Fibroblast of the aortic adventitia (primary cell): ENCODE measurements around the gene TMEM25. TPM values are rescaled to one million over a fixed set of nuclear protein-coding genes. Genes with fewer than 3 reads are reported as not detected.

Experiments used
- DNase-seq: peaks from one replicate; pipeline ENCODE4 v3.0.0-alpha.2; 2010; ENCODE audit warnings: low read depth
- H3K4me3 ChIP-seq: 2 replicates; pipeline ENCODE4 v1.5.1; 2011; ENCODE audit warnings: low read depth, mild to moderate bottlenecking, control low read depth, low read length, moderate library complexity
- CTCF ChIP-seq: IDR thresholded peaks from 2 replicates; pipeline ENCODE4 v1.5.1; 2011; ENCODE audit warnings: mild to moderate bottlenecking, low read length, control low read depth, inconsistent platforms; ENCODE audit not compliant: insufficient read depth
- total RNA-seq: library from RNA; depleted of rRNA; stranded (reverse); fragments of >200 nt; gene quantifications from 2 replicates; pipeline ENCODE4 v1.2.3, GENCODE V29; 2012; ENCODE audit warnings: low replicate concordance

TMEM25 gene
- total RNA-seq, 1 donor = 10.3 TPM

GRCh38 chr11:118531597-118532084, 649 bp downstream of the TMEM25 start:
- no peak for DNase-seq
- no peak for TF ChIP-seq CTCF
- peak overlapping the region; percentile 70 for H3K4me3 ChIP-seq

GRCh38 chr11:118532091-118532490, 1.1 kb downstream of the TMEM25 start:
- H3K4me3 ChIP-seq = no peak overlapping the region
- DNase-seq = no peak
- no peak for TF ChIP-seq CTCF

- no peak for TF ChIP-seq CTCF
- no peak for DNase-seq
- no peak overlapping the region for H3K4me3 ChIP-seq
These were observed 2.1 kb downstream of the TMEM25 start for GRCh38 chr11:118532852-118533768.

GRCh38 chr11:118533769-118534729, 3.1 kb downstream of the TMEM25 start:
- TF ChIP-seq CTCF = no peak
- DNase-seq = no peak
- no peak overlapping the region for H3K4me3 ChIP-seq

- TF ChIP-seq CTCF = no peak
- H3K4me3 ChIP-seq = no peak overlapping the region
- no peak for DNase-seq
These were observed 4.3 kb downstream of the TMEM25 start for GRCh38 chr11:118535261-118535660.

GRCh38 chr11:118536726-118537125, 5.7 kb downstream of the TMEM25 start:
- no peak for TF ChIP-seq CTCF
- no peak for DNase-seq

More at GRCh38 chr11:118536726-118537125, 5.7 kb downstream of the TMEM25 start:
- no peak overlapping the region for H3K4me3 ChIP-seq
